NCI-H2107 (cell line): ENCODE data around the gene MRPL48.
"Not testable (repeated sequence)": the region's sequence is repeated elsewhere in the genome, so short reads cannot be mapped to it uniquely, and the experiment has no call there.

Experiments used
- DNase-seq: peaks from one replicate; lab custom pipeline; 2025; lab: John Stamatoyannopoulos, UW

Gene MRPL48

GRCh38 chr11:73779084-73779902 is 8.4 kb upstream of the MRPL48 start:
- DNase-seq = peak; percentile 96

GRCh38 chr11:73781303-73781702 is 6.4 kb upstream of the MRPL48 start:
- DNase-seq = no peak

GRCh38 chr11:73783483-73784020 is 4.1 kb upstream of the MRPL48 start:
- DNase-seq = no peak

DNA sequence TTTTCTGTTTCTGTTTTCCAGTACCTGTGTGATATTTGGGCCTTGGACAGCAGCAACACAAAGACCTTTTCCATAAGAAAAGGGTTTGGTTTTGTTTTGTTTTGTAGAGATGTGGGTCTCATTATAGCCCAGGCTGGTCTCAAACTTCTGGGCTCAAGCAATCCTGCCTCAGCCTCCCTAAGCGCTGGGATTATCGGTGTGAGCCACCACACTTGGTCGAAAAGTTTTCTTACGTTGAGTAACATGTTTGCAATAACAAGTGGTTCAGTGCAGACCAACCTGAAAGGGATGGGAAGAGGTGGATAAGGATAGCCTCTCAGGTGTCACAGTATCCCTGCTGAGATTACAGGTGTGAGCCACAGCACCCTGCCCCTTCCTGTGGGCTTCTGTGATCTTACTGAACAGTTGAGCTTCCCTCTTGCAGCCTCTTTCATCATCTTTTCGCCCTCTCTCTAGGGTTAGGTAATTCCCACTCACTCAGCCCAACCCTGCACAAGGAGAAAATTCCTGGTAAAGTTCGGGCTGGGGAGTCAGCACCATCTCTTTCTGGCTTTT is 3.5 kb upstream of the MRPL48 start:
- DNase-seq = peak; percentile 76

- no peak for DNase-seq
Measured at GRCh38 chr11:73784734-73785133, 2.9 kb upstream of the MRPL48 start.

DNA sequence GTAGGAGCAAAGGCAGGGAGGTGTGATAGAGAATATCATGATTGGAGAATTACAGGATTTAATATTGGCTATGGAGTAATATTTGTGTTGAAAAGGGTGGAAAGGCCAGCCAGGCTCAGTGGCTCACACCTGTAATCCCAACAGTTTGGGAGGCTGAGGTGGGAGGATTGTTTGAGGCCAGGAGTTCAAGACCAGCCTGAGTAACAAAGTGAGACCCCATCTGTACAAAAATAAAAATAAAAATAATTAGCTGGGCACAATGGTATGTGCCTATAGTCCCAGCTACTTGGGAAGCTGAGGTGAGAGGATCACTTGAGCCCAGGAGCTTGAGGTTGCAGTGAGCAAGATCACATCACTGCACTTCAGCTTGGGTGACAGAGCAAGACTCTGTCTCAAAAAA is 2.2 kb upstream of the MRPL48 start:
- DNase-seq = not testable (repeated sequence)

DNA sequence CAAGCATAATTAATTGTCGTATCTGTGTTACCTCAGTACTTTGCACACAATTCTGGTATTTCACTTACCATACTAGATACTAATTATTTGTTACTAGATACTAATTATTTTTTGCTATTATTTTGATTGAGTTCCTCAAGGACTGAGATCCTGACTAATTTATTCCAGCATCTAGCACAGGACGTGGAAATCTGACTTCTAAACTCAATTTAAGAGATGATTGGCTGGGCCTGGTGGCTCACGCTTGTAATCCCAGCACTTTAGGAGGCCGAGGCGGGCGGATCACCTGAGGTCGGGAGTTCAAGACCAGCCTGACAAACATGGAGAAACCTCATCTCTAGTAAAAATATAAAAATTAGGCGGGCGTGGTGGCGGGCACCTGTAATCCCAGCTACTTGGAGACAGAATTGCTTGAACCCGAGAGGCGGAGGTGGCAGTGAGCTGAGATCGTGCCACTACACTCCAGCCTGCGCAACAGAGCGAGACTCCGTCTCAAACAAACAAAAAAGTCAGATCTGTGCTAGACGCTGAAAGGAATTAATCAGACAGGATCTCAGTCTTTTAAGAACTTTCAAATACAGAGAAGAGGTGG is 527 bp upstream of the MRPL48 start:
- no peak for DNase-seq

DNA sequence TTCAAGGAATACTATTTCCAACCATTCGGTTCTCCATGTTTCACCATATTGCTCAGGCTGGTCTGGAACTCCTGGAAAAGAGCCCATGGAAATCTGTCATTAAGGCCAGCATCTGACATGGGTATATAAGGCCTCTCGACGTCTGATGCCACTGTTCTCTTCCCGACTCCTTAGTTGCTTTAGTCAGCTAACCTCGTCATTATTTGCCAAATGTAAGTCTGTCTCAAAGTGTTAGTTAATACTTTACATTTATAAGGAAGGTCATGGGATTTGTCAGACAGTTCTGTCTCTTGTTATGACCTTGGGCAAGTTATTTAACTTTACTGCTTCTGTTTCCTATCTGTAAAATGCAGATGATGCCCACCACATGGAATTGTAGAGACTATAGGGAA is 1.6 kb downstream of the MRPL48 start:
- no peak for DNase-seq

DNA sequence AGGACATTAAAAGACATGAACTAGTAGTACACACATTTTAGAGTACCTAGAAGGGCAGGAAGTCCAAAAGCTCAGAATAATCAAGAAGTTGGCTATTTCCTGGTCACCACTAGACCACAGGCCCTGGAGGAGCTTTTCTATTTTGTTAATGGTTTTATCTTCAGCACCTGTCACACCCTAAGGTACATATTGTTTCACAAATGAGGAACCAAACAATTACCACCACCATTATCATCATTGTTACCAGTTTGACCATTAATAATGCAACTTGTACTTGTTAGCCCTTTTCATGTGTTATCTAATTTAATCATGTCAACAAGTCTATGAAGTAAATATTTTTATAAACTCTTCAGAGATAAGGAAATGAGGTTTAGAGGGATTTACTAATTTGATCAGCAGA is 4.9 kb downstream of the MRPL48 start:
- DNase-seq = no peak

- no peak for DNase-seq
Measured at GRCh38 chr11:73795925-73796632, 8.4 kb downstream of the MRPL48 start.

DNA sequence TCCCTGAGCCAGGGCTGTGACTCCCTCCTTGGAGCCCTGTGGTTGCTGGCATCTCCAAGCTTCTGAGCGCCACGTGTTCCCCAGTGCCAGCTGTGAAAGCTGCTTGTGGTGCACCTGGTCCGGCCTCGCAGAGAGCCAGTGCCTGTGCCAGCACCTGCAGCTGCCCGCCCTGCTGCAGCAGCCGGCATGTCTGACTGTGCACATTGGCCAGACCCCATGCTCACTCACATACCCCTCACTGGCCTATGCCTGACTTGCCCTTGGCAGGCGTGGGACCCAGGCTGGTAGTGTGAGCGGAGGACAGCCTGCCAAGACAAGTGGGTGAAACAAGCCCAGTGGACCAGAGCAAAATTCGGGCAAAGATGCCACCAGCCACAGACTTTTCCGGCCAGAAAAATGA is 9.8 kb downstream of the MRPL48 start:
- peak; percentile 7 for DNase-seq

DNA sequence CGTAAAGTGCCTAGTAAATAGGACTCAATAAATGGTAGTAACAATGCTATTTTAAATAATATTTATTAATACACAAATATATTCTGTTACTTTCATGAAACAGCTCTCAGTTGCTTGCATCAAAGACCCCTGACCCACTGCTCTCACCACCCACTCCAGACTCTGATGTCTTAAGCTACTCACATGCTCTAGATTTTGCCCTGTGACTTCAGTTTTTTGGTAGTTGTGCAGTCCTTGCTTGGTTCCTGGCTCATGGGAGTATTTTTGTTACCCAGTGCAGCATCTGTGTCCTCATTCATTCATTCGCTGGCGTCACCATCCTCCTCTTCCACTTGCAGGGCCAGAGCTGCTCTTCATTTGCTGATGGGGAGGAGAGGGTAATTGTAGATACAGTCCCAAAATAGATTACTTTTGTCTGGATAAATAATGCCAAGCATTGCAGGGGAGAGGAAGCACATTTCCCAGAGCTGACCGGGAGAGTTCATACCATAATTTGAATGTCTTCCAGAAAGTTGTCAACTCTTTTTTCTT is 12.7 kb downstream of the MRPL48 start:
- DNase-seq = no peak

- no peak for DNase-seq
Measured at GRCh38 chr11:73801136-73801535, 13.5 kb downstream of the MRPL48 start.

DNA sequence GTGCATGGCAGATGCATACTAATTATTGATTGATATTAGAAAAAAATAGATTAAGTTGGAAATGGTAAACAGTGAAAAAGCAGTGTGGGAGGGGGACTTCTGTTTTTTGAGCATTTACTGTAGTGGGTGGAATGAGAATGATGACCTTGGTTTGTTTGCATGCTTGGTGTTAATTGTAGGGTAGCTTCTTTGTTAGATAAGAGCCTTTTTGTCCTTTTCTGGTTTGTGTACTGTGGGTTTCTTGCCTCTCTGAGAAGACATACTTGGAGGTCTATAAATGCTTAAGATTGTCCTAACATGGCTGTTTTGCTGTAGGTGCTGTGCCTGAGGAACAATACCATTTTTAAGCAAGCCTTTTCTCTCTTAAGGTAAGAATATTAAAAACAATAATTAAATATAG is 17.0 kb downstream of the MRPL48 start:
- no peak for DNase-seq

DNA sequence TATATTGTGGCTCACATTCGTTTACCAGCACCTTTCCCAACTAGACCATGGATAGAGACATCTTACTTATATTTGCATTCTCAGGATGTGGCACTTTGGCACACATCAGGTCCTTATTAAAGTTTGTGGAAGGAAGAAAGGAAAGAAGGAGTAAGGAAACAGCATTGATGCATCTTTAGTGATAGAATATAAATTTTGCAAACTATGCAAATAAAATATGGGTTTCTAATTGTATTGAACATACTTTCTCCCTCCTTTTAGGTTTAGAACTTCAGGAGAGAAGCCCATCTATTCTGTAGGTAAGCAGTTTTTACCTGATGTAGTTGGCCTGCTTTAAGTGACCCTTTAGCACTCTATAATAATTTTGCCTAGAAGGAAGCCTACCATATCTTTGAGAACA is 20.4 kb downstream of the MRPL48 start:
- no peak for DNase-seq

DNA sequence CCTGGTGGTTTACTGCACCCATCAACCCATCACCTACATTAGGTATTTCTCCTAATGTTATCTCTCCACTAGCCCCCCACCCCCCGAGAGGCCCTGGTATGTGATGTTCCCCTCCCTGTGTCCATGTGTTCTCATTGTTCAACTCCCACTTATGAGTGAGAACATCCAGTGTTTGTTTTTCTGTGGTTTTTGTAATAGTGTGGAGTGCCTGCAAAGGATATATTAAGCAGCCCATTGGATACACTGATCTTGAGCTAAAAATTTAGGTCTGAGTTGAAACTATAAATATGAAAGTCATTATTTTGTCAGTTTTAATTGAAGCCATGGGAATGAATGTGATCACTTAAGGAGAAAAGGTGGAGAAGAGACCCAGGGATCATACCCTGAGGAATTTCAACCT is 23.0 kb downstream of the MRPL48 start:
- no peak for DNase-seq

DNA sequence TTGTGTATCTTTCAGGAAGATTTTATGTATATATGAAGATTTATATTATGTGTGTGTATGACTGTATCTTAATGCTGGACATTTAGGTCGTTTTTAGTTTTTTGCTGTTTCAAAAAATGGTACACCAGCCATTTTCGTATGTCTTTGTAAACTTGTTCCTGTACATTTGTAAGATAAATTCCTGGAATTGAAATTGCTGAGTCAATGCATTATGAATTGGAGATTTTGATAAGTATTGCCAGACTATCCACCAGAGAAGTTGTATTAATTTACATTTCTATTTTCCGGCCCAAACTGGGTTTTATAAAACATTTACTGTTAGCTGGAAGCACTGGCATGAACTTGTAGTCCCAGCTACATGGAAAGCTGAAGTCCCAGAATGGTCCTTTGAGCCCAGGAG is 24.6 kb downstream of the MRPL48 start:
- no peak for DNase-seq

DNA sequence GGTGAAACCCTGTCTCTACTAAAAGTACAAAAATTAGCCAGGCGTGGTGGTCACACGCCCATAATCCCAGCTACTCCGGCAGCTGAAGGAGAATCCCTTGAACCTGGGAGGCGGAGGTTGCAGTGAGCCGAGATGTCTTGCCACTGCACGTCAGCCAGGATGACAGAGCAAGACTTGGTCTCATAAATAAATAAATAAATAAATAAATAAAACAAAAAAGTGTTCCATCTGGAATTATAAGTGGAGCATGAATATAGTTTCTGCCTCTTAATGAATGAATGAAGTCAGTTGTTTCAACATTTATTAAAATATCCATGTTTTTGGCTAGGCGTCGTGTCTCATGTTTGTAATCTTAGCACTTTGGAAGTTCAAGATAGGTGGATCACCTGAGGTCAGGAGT is 27.1 kb downstream of the MRPL48 start:
- DNase-seq = no peak

DNA sequence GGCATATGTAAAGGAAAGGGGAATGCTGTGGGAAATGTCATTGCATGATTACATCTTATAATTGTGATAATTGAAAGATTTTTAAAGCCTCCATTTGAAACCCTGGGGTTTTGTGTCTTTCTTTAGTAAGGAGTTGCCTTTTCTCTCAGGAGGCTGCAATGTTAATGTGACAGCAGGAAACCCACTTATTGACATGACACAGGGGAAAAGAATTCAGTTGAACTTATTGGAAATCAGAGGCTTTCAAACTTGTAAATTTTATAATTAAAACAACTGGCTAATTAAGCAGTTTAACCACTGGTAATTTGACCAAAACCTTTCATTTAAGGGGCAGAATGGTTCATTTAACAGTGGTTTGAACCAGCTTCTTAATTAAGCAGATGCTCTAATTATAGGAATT is 31.2 kb downstream of the MRPL48 start:
- no peak for DNase-seq

DNA sequence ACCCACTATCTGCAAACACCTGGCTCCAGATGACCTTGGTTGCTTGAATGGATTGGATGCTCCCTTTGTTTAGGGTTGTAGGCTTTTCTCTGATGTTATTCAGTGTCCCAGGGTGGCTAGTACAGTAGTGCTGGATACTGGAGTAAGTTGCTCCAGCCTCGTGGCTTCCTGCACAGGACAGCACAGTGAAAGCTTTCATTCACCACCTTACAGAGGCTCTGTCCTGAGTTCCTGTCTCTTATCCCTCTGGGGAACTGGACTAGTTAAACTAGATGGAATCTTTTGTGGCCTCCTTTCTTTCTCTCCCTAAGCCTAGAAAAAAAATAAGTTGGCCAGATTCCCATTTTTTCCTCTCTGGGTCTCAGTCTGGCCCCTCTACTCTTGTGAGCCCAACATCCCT is 42.6 kb downstream of the MRPL48 start:
- DNase-seq = no peak

DNA sequence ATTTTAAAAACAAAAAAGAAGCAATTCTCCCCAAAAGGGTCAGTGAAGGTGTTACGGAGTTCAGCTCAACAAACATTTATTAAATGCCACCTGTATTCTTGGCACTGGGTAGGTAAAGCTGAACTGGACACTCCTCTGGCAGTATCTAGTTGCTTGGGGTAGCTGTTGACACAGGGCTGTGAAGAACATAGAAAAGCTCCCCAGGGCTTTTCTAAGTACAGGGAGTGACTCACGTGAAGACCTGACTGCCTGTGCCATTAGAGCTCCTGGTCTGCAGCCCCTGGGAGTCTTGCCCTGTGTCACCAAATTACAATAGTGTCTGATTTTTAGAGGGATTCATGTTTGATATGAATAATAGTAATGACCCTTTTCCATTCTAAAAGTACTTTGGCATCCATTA is 45.4 kb downstream of the MRPL48 start:
- DNase-seq = peak; percentile 6

- peak; percentile 1 for DNase-seq
Measured at GRCh38 chr11:73838443-73839122, 50.9 kb downstream of the MRPL48 start.
